ENCODE results near the gene BCL7C. TPM values are rescaled to one million over a fixed set of nuclear protein-coding genes. Genes with fewer than 3 reads are reported as not detected.
A peak's percentile ranks its signal among the peaks of the same experiment; 100 is the strongest.

Gene BCL7C
- total RNA-seq, 4 donors from 2014 or later = 43.1 to 79.1 (median 63.0) TPM

- WGBS, 2 donors = 78 to 83% methylated on average over 4 of the region's 4 CpGs
- DNase-seq (ENCODE audit: low spot score in 2 of 2) = no peak
- no peak overlapping the region for H3K4me3 ChIP-seq (ENCODE audit: low read depth, poor library complexity, severe bottlenecking)
- intact Hi-C loops (cut with DNase I; ENCODE audit: low total_unique reads) = no loop called here
- TF ChIP-seq POLR2A (IDR thresholded peaks at IDR 0.05) = no peak
- no peak for TF ChIP-seq CTCF (IDR thresholded peaks at IDR 0.05)
Observed at GRCh38 chr16:30882429-30883310, 11.2 kb downstream of the BCL7C start.

GRCh38 chr16:30876867-30877266, 17.0 kb downstream of the BCL7C start:
- DNase-seq (ENCODE audit: low spot score in 2 of 2) = no peak
- intact Hi-C loops (cut with DNase I; ENCODE audit: low total_unique reads) = no loop called here
- no peak for TF ChIP-seq POLR2A (IDR thresholded peaks at IDR 0.05)
- TF ChIP-seq CTCF (IDR thresholded peaks at IDR 0.05) = no peak
- 55 to 56% methylated on average over 5 of the region's 5 CpGs for WGBS, 2 donors
- H3K4me3 ChIP-seq (ENCODE audit: low read depth, poor library complexity, severe bottlenecking) = no peak overlapping the region

GRCh38 chr16:30875871-30876801, 17.7 kb downstream of the BCL7C start:
- no peak for TF ChIP-seq CTCF (IDR thresholded peaks at IDR 0.05)
- TF ChIP-seq POLR2A (IDR thresholded peaks at IDR 0.05) = no peak
- no peak for DNase-seq (ENCODE audit: low spot score in 2 of 2)

GRCh38 chr16:30874821-30875717, 18.8 kb downstream of the BCL7C start:
- intact Hi-C loops (cut with DNase I; ENCODE audit: low total_unique reads) = no loop called here
- WGBS, 2 donors = 0% methylated on average over 18 to 26 of the region's 85 CpGs
- peak overlapping the region; percentile 90 for H3K4me3 ChIP-seq (ENCODE audit: low read depth, poor library complexity, severe bottlenecking)

More at GRCh38 chr16:30875871-30876801, 17.7 kb downstream of the BCL7C start:
- peak overlapping the region; percentile 90 for H3K4me3 ChIP-seq (ENCODE audit: low read depth, poor library complexity, severe bottlenecking)
- intact Hi-C loops (cut with DNase I; ENCODE audit: low total_unique reads) = no loop called here
- WGBS, 2 donors = 6 to 8% methylated on average over 10 to 12 of the region's 12 CpGs

More at GRCh38 chr16:30874821-30875717, 18.8 kb downstream of the BCL7C start:
- TF ChIP-seq POLR2A (IDR thresholded peaks at IDR 0.05) (no peak), CTCF (IDR thresholded peaks at IDR 0.05) (peak in 1 of 3 donors; percentile 61)
- DNase-seq (ENCODE audit: low spot score in 2 of 2) = peak; percentile 81 to 97

Measured in lower leg skin (tissue), 4 donors.